K562 (cell line): ENCODE results near the gene UBXN10. TPM values are rescaled to one million over a fixed set of nuclear protein-coding genes. Genes with fewer than 3 reads are reported as not detected.

Source experiments
- ATAC-seq: fragments of 200-7000 bp; cut with Tn5 transposase; 3 replicates; pipeline ENCODE4 v1.9.1; 2020; ENCODE audit warnings: moderate library complexity
- BruUV-seq: library from RNA; stranded (reverse); fragments of 400-500 nt; replicated peaks from 2 replicates; lab custom pipeline; 2021; lab: Mats Ljungman, UMichigan
- CTCF ChIA-PET: fragments of 300-600 bp; formaldehyde crosslinking; extraction: SDS; loops from one replicate; lab custom pipeline; 2021; ENCODE audit warnings: low intra/inter-chr PET ratio; lab: Yijun Ruan, JAX
- POLR2A ChIA-PET: fragments of 300-600, 350-650 bp; sonication (Branson Sonifier 250); formaldehyde crosslinking; extraction: SDS; loops from one replicate; lab custom pipeline; 2021; ENCODE audit warnings: antibody characterized with exemption, inconsistent platforms; lab: Yijun Ruan, JAX
- DNase-seq, 4 experiments: peaks; one replicate each; pipeline versions ENCODE4 v3.0.0 to v3.0.0-alpha.2; 2011 to 2018; ENCODE audit warnings: low spot score in 3 of 4, mixed read lengths in 3 of 4; ENCODE audit errors: extremely low read depth in 1 of 4
- FAIRE-seq: peaks from 2 replicates; lab custom pipeline; 2011; peaks lifted over from hg19 to GRCh38; lab: Jason Lieb, UNC
- H2AFZ ChIP-seq: 2 replicates; pipeline ENCODE4 v1.6.0; 2011; ENCODE audit warnings: low read depth, low read length, control low read depth, inconsistent platforms
- H3K27ac ChIP-seq: fragments of 200-600 bp; 3 replicates; pipeline ENCODE4 v1.8.0; 2011; ENCODE audit warnings: low read depth, mild to moderate bottlenecking, control low read depth, inconsistent platforms, low read length, moderate library complexity, mixed read lengths; ENCODE audit errors: extremely low read depth
- H3K27me3 ChIP-seq, 2 experiments: fragments of 300-600 bp in 1 of 2; 2 replicates in 1 of 2; 3 replicates in 1 of 2; pipeline versions ENCODE4 v1.6.0 to v1.8.0; 2011; ENCODE audit warnings: inconsistent platforms in 2 of 2, low read length in 2 of 2, mild to moderate bottlenecking in 1 of 2, mixed read lengths in 1 of 2, moderate library complexity in 1 of 2; ENCODE audit not compliant: control insufficient read depth in 2 of 2, insufficient read depth in 2 of 2
- H3K36me3 ChIP-seq: fragments of 300-600 bp; 3 replicates; pipeline ENCODE4 v1.8.0; 2011; ENCODE audit warnings: mild to moderate bottlenecking, low read length, inconsistent platforms; ENCODE audit not compliant: control insufficient read depth, insufficient read depth
- H3K4me1 ChIP-seq, 2 experiments: fragments of 200-600 bp in 1 of 2; replicated peaks in 1 of 2; 2 replicates in 1 of 2; 3 replicates in 1 of 2; pipeline versions ENCODE4 v1.5.1 to v1.8.0; 2011; ENCODE audit warnings: inconsistent platforms in 2 of 2, low read length in 2 of 2, mild to moderate bottlenecking in 1 of 2, mixed read lengths in 1 of 2, moderate library complexity in 1 of 2; ENCODE audit not compliant: control insufficient read depth in 2 of 2, insufficient read depth in 2 of 2
- H3K4me2 ChIP-seq: 2 replicates; pipeline ENCODE4 v1.6.1; 2011; ENCODE audit warnings: low read length, control low read depth, inconsistent platforms, mixed read lengths; ENCODE audit not compliant: insufficient read depth
- H3K4me3 ChIP-seq: fragments of 200-600 bp; sonication (generic), shearing (Covaris generic); 2 replicates; pipeline ENCODE4 v1.5.1; 2016; ENCODE audit warnings: control low read depth, inconsistent platforms
- H3K79me2 ChIP-seq: fragments of 200-600 bp; 3 replicates; pipeline ENCODE4 v1.8.0; 2011; ENCODE audit warnings: low read length, inconsistent platforms; ENCODE audit not compliant: control insufficient read depth, insufficient read depth
- H3K9ac ChIP-seq, 2 experiments: 2 replicates each; pipeline versions ENCODE4 v1.6.0 to v1.6.1; 2011; ENCODE audit warnings: low read depth in 2 of 2, low read length in 2 of 2, control low read depth in 1 of 2, inconsistent platforms in 1 of 2, mild to moderate bottlenecking in 1 of 2, mixed read lengths in 1 of 2; ENCODE audit not compliant: insufficient read depth in 1 of 2
- H3K9me1 ChIP-seq: one replicate; pipeline ENCODE4 v1.6.0; 2011; ENCODE audit warnings: inconsistent platforms, mild to moderate bottlenecking, low read length, moderate library complexity; ENCODE audit not compliant: control insufficient read depth, insufficient read depth
- H3K9me3 ChIP-seq: replicated peaks from 2 replicates; pipeline ENCODE4 v1.5.1; 2011; ENCODE audit warnings: low read depth, low read length, inconsistent platforms; ENCODE audit not compliant: control insufficient read depth, insufficient read depth
- H4K20me1 ChIP-seq: replicated peaks from 2 replicates; pipeline ENCODE4 v1.6.1; 2011; ENCODE audit warnings: low read length, inconsistent platforms, mixed read lengths; ENCODE audit not compliant: control insufficient read depth, insufficient read depth
- BRD9 ChIP-seq: fragments of 450-650 bp; IDR thresholded peaks from 2 replicates; pipeline ENCODE4 v1.6.1; 2018; ENCODE audit warnings: low read depth; ENCODE audit not compliant: partially characterized antibody
- KAT7 ChIP-seq: sonication (generic); formaldehyde crosslinking; IDR thresholded peaks from 2 replicates; pipeline ENCODE4 v1.8.0; 2022; ENCODE audit warnings: missing genetic modification reagents, mild to moderate bottlenecking, borderline replicate concordance
- MLLT1 ChIP-seq, 2 experiments: fragments of 450-650 bp; IDR thresholded peaks; 2 replicates each; pipeline ENCODE4 v1.6.1; 2016
- RBFOX2 ChIP-seq: fragments of 200-400 bp; formaldehyde crosslinking; IDR thresholded peaks from 2 replicates; pipeline ENCODE4 v1.6.1; 2017; ENCODE audit warnings: low read depth, mild to moderate bottlenecking, low read length, moderate library complexity
- RFX1 ChIP-seq: fragments of 450-650 bp; IDR thresholded peaks from 2 replicates; pipeline ENCODE4 v1.6.1; 2016; ENCODE audit warnings: mild to moderate bottlenecking, moderate library complexity
- SNRNP70 ChIP-seq: fragments of 200-400 bp; formaldehyde crosslinking; optimal IDR thresholded peaks from 2 replicates; pipeline ENCODE3; 2017; ENCODE audit warnings: low read depth, low read length
- TBP ChIP-seq: optimal IDR thresholded peaks from 2 replicates; pipeline ENCODE3; 2011; ENCODE audit warnings: low read depth, low read length, improper control_type of control experiment
- USF1 ChIP-seq: sonication (generic); formaldehyde crosslinking; IDR thresholded peaks from 2 replicates; pipeline ENCODE4 v1.9.0; 2022; ENCODE audit warnings: mild to moderate bottlenecking, missing genetic modification reagents
- ZBTB2 ChIP-seq: fragments of 450-650 bp; IDR thresholded peaks from 2 replicates; pipeline ENCODE4 v1.6.1; 2016; ENCODE audit warnings: antibody characterized with exemption
- ZBTB33 ChIP-seq: sonication (generic); formaldehyde crosslinking; IDR thresholded peaks from 2 replicates; pipeline ENCODE4 v1.8.1; 2023; ENCODE audit warnings: mild to moderate bottlenecking, missing genetic modification reagents
- ZBTB8A ChIP-seq: fragments of 450-650 bp; IDR thresholded peaks from 2 replicates; pipeline ENCODE4 v1.6.1; 2018; ENCODE audit warnings: mild to moderate bottlenecking, moderate library complexity; ENCODE audit not compliant: partially characterized antibody
- ZFP36 ChIP-seq: fragments of 150-350 bp; IDR thresholded peaks from 2 replicates; pipeline ENCODE4 v1.6.1; 2018; ENCODE audit warnings: low read length, low read depth; ENCODE audit not compliant: partially characterized antibody
- ZNF239 ChIP-seq: fragments of 250-450 bp; sonication (Bioruptor Pico); IDR thresholded peaks from 2 replicates; pipeline ENCODE4 v1.4.0; 2020; ENCODE audit warnings: mild to moderate bottlenecking
- ZNF511 ChIP-seq: sonication (generic); formaldehyde crosslinking; IDR thresholded peaks from 2 replicates; pipeline ENCODE4 v1.8.0; 2022; ENCODE audit warnings: mild to moderate bottlenecking, missing genetic modification reagents
- ZNF695 ChIP-seq: fragments of 450-650 bp; formaldehyde crosslinking; IDR thresholded peaks from 2 replicates; pipeline ENCODE4 v1.4.0; 2020; ENCODE audit warnings: mild to moderate bottlenecking, moderate library complexity
- ZNF696 ChIP-seq: fragments of 250-450 bp; sonication (Bioruptor Pico); conservative IDR thresholded peaks from 2 replicates; pipeline ENCODE4 v1.4.0; 2020; ENCODE audit warnings: mild to moderate bottlenecking, moderate library complexity
- WGBS: fragments of 100-300 bp; shearing (Covaris generic); methylation state at CpG from one replicate; pipeline ENCODE4 v1.1.6; 2016; ENCODE audit warnings: low coverage, mixed read lengths; ENCODE audit not compliant: insufficient coverage; ENCODE audit errors: missing lambda C conversion rate; 5-methylcytosine and 5-hydroxymethylcytosine counted together
- in situ Hi-C: fragments of 300-500 bp; cut with MboI; formaldehyde crosslinking; loops from 4 replicates; pipeline ENCODE4 v1.15.0; 2018; ENCODE audit warnings: inconsistent platforms, mixed read lengths
- intact Hi-C: fragments of 100-400 bp; cut with micrococcal nuclease; formaldehyde crosslinking; loops from 2 replicates; pipeline ENCODE4 v1.14.2; 2022
- polyA plus RNA-seq, 8 experiments: library from polyadenylated mRNA; depleted of rRNA in 4 of 8; stranded (reverse) in 5 of 8; unstranded in 3 of 8; fragments of >200 nt; fragmentation: Nextera tagmentation in 2 of 8; fragmentation: Illumina TruSeq in 1 of 8; extraction: Ambion mirVana in 2 of 8; extraction: Trizol in 1 of 8; gene quantifications; 2 replicates each; pipeline versions ENCODE4 v1.2.1 to v1.2.3, GENCODE V29; 2011 to 2014; ENCODE audit warnings: inconsistent platforms in 1 of 8, missing spikeins in 1 of 8
- total RNA-seq, 7 experiments: library from RNA; depleted of rRNA in 6 of 7; stranded (reverse); fragments of >200 nt in 6 of 7; fragmentation: Illumina TruSeq in 2 of 7; extraction: Trizol in 2 of 7; gene quantifications; 2 replicates each; pipeline versions ENCODE4 v1.2.1 to v1.2.3, GENCODE V29; 2011 to 2021; ENCODE audit warnings: low replicate concordance in 1 of 7

Gene UBXN10
- total and polyA plus RNA-seq, 9 of the 15 experiments (the other 6 are each of a cell fraction or from before 2014, with no cell fraction given): 10.7 to 17.7 (median 13.6) TPM

- intact Hi-C loops (loop anchor here (2.0 kb wide), 1 partner anchor 19 kb away; no protein-coding TSS in a partner anchor), in situ Hi-C loops (no loop called here)
- peaks cover 49 to 51% of the 10 kb centered on the region in 2 experiments for H3K4me1 ChIP-seq
- no peak for TF ChIP-seq BRD9
- no peak for TF ChIP-seq ZNF695 (CRISPR knock-in tag)
- TF ChIP-seq RFX1: no peak
- no peak for TF ChIP-seq SNRNP70
- no peak for TF ChIP-seq ZNF239 (CRISPR knock-in tag)
- peak; percentile 53; the same call in 1 of the 2 replicates for TF ChIP-seq RBFOX2
- TF ChIP-seq KAT7 (CRISPR knock-in tag): no peak
- TF ChIP-seq MLLT1 (IDR thresholded peaks at IDR 0.05): 0 out of 4 replicates have a peak, but pooled peaks of 1 of the 2 experiments have one; percentile 30
- TF ChIP-seq ZNF696 (CRISPR knock-in tag): no peak
- TF ChIP-seq ZBTB33 (CRISPR knock-in tag): peak; percentile 86
- TF ChIP-seq USF1: peak; percentile 16; the same call in 1 of the 2 replicates
- peak; percentile 85 for TF ChIP-seq ZFP36
- peak; percentile 7 for TF ChIP-seq TBP
- TF ChIP-seq ZBTB8A: no peak
- TF ChIP-seq ZNF511 (CRISPR knock-in tag): peak; percentile 29; the same call in 1 of the 2 replicates
- TF ChIP-seq ZBTB2: no peak
These were observed 2.2 kb upstream of the UBXN10 start for GRCh38 chr1:20183616-20184271.

More at GRCh38 chr1:20183616-20184271, 2.2 kb upstream of the UBXN10 start:
- peak overlapping the region in 1 of 2 experiments; percentile 33; a peak in 1 of 4 replicates for H3K9ac ChIP-seq
- peaks cover 25% of the 10 kb centered on the region for H3K79me2 ChIP-seq
- DNase-seq (no peak), ATAC-seq (no peak), FAIRE-seq (no peak)
- no peaks in the 10 kb centered on the region for H4K20me1 ChIP-seq
- no TSS peak for BruUV-seq
- H3K9me1 ChIP-seq: no peaks in the 10 kb centered on the region
- peaks cover 7% of the 10 kb centered on the region for H3K9me3 ChIP-seq
- no peak overlapping the region for H3K4me3 ChIP-seq
- peak overlapping the region; percentile 95 for H3K27ac ChIP-seq
- CTCF ChIA-PET: no interaction called here
- 77% methylated on average over 12 of the region's 13 CpGs for WGBS
- peak overlapping the region; percentile 20 for H2AFZ ChIP-seq
- no peak overlapping the region for H3K4me2 ChIP-seq
- H3K36me3 ChIP-seq: no peaks in the 10 kb centered on the region
- POLR2A ChIA-PET: interaction anchor here (0.6 to 3.7 kb wide), 3 partner anchors 9 to 310 kb away, joined by 3 to 15 read pairs (median 4); no protein-coding TSS in a partner anchor
- H3K27me3 ChIP-seq: no peaks in the 10 kb centered on the region
